ENCODE measurements around the gene SRRT. TPM values are rescaled to one million over a fixed set of nuclear protein-coding genes. Genes with fewer than 3 reads are reported as not detected.
A peak's percentile ranks its signal among the peaks of the same experiment; 100 is the strongest.

SRRT gene
- total and polyA plus RNA-seq, 4 donors, result 27.2 to 45.0 (median 30.3) TPM

- H3K9ac ChIP-seq (ENCODE audit: low read depth in 1 of 2, low read length in 2 of 2), result no peak overlapping the region
- H3K4me1 ChIP-seq (ENCODE audit: control insufficient read depth in 4 of 4, insufficient read depth in 4 of 4, low read length in 3 of 4), result peaks cover 16 to 35% (median 26%) of the 10 kb centered on the region in 4 donors
- 84% methylated on average over 25 of the region's 25 CpGs for WGBS
- H3K36me3 ChIP-seq (ENCODE audit: control insufficient read depth in 4 of 4, insufficient read depth in 3 of 4, low read depth in 1 of 4, low read length in 3 of 4), result peaks cover 22 to 58% (median 48%) of the 10 kb centered on the region in 4 donors
- no peaks in the 10 kb centered on the region for H3K27me3 ChIP-seq (ENCODE audit: control insufficient read depth in 4 of 4, insufficient read depth in 4 of 4, low read length in 3 of 4)
- DNase-seq (ENCODE audit: low spot score), result no peak
- peak overlapping the region in 1 of 2 donors; percentile 7 for H3K27ac ChIP-seq (ENCODE audit: low read depth in 1 of 2, low read length in 2 of 2)
- no peak overlapping the region for H3K4me3 ChIP-seq (ENCODE audit: low read depth in 1 of 3, low read length in 3 of 3)
- H3K9me3 ChIP-seq (ENCODE audit: control insufficient read depth in 4 of 4, low read length in 3 of 4), result no peaks in the 10 kb centered on the region
- TF ChIP-seq MAX (IDR thresholded peaks at IDR 0.05) (no peak), YY1 (IDR thresholded peaks at IDR 0.05) (no peak), NR2F2 (IDR thresholded peaks at IDR 0.05) (no peak), HNF4G (IDR thresholded peaks at IDR 0.05) (no peak), RAD21 (IDR thresholded peaks at IDR 0.05) (no peak), JUND (IDR thresholded peaks at IDR 0.05) (no peak), RXRA (IDR thresholded peaks at IDR 0.05) (no peak), TAF1 (conservative IDR thresholded peaks at IDR 0.05) (no peak), GABPA (IDR thresholded peaks at IDR 0.05 in 1 of 2, conservative IDR thresholded peaks at IDR 0.05 in 1 of 2) (no peak), ZBTB33 (IDR thresholded peaks at IDR 0.05) (no peak), SP1 (IDR thresholded peaks at IDR 0.05) (no peak), HNF4A (conservative IDR thresholded peaks at IDR 0.05) (no peak), FOXA2 (IDR thresholded peaks at IDR 0.05) (no peak), EGR1 (IDR thresholded peaks at IDR 0.05; ENCODE audit: low read depth in 2 of 2) (no peak), REST (IDR thresholded peaks at IDR 0.05) (no peak), ATF3 (IDR thresholded peaks at IDR 0.05) (no peak)
Observed at GRCh38 chr7:100886936-100887515, 12.1 kb downstream of the SRRT start.

GRCh38 chr7:100887516-100888290 lies 12.8 kb downstream of the SRRT start:
- WGBS, result 72% methylated on average over 21 of the region's 21 CpGs

More at GRCh38 chr7:100887516-100888290, 12.8 kb downstream of the SRRT start:
- peaks cover 18 to 52% (median 44%) of the 10 kb centered on the region in 4 donors for H3K36me3 ChIP-seq (ENCODE audit: control insufficient read depth in 4 of 4, insufficient read depth in 3 of 4, low read depth in 1 of 4, low read length in 3 of 4)
- no peak overlapping the region for H3K4me3 ChIP-seq (ENCODE audit: low read depth in 1 of 3, low read length in 3 of 3)
- H3K27me3 ChIP-seq (ENCODE audit: control insufficient read depth in 4 of 4, insufficient read depth in 4 of 4, low read length in 3 of 4), result no peaks in the 10 kb centered on the region
- no peaks in the 10 kb centered on the region for H3K9me3 ChIP-seq (ENCODE audit: control insufficient read depth in 4 of 4, low read length in 3 of 4)
- H3K9ac ChIP-seq (ENCODE audit: low read depth in 1 of 2, low read length in 2 of 2), result no peak overlapping the region
- TF ChIP-seq NR2F2 (IDR thresholded peaks at IDR 0.05) (no peak), ATF3 (IDR thresholded peaks at IDR 0.05) (no peak)
- peaks cover 16 to 35% (median 26%) of the 10 kb centered on the region in 4 donors for H3K4me1 ChIP-seq (ENCODE audit: control insufficient read depth in 4 of 4, insufficient read depth in 4 of 4, low read length in 3 of 4)
- peak overlapping the region in 1 of 2 donors; percentile 7 for H3K27ac ChIP-seq (ENCODE audit: low read depth in 1 of 2, low read length in 2 of 2)
- no peak for DNase-seq (ENCODE audit: low spot score)

Measured in liver (tissue), 9 donors.